Muscle of arm (tissue), 14 donors: ENCODE data around the gene AK9. TPM values are rescaled to one million over a fixed set of nuclear protein-coding genes. Genes with fewer than 3 reads are reported as not detected.
"Not testable (repeated sequence)": the region's sequence is repeated elsewhere in the genome, so short reads cannot be mapped to it uniquely, and the experiment has no call there.

Source experiments
- DNase-seq: peaks from one replicate; pipeline ENCODE4 v3.0.0-alpha.2; 2013
- long read RNA-seq, 11 donors: transcript quantifications; one replicate each; lab custom pipeline, GENCODE V29; 2026
- polyA plus RNA-seq, 12 donors: library from polyadenylated mRNA; unstranded; fragments of 120-200 nt; gene quantifications; one replicate each; pipeline ENCODE4 v1.2.1, GENCODE V29; 2013; ENCODE audit not compliant: insufficient read length in 12 of 12

The AK9 gene
- polyA plus RNA-seq, result 1 to 10 TPM in 10 of 12 donors, not detected in 2; 6.3 to 8.2 (median 7.7) TPM
- long read RNA-seq, donor 1, result 0 reads
- long read RNA-seq, donor 2, result 0 reads
- long read RNA-seq, donor 3, result 0 reads
- long read RNA-seq, donor 4, partial matches to known transcripts, result 0 of 1 reads
- long read RNA-seq, donor 4, other reads (novel, unspliced or antisense), result 0 of 1 reads
- long read RNA-seq, donor 5, result 0 reads
- long read RNA-seq, donor 6, result 0 reads
- long read RNA-seq, donor 7, result 0 reads
- long read RNA-seq, donor 8, result 0 reads
- long read RNA-seq, donor 9, partial matches to known transcripts, result 0 of 1 reads
- long read RNA-seq, donor 9, other reads (novel, unspliced or antisense), result 0 of 1 reads
- long read RNA-seq, donor 10, partial matches to known transcripts, result 0 of 1 reads
- long read RNA-seq, donor 10, other reads (novel, unspliced or antisense), result 0 of 1 reads
- long read RNA-seq, donor 11, result 0 reads

- peak; percentile 93 for DNase-seq
Observed at GRCh38 chr6:109690737-109691621, at the start of gene AK9, which contains the start of gene FIG4. AK9 (minus strand) TSS chr6:109691202; CDS start chr6:109675745, 15,457 bp downstream. FIG4 (plus strand) TSS chr6:109691296; CDS start chr6:109691436, 140 bp downstream.

- DNase-seq, result no peak
Observed at GRCh38 chr6:109740787-109741186, 49.8 kb upstream of the AK9 start.

GRCh38 chr6:109739686-109740085, 48.7 kb upstream of the AK9 start:
- no peak for DNase-seq

- DNase-seq, result no peak
Observed at GRCh38 chr6:109738667-109739066, 47.7 kb upstream of the AK9 start.

GRCh38 chr6:109738255-109738654, 47.3 kb upstream of the AK9 start:
- DNase-seq, result no peak

- no peak for DNase-seq
Observed at GRCh38 chr6:109736273-109737025, 45.4 kb upstream of the AK9 start.

- not testable (repeated sequence) for DNase-seq
Observed at GRCh38 chr6:109725250-109725649, 34.2 kb upstream of the AK9 start.

GRCh38 chr6:109722564-109723254, 31.7 kb upstream of the AK9 start:
- DNase-seq, result no peak

GRCh38 chr6:109722011-109722410, 31.0 kb upstream of the AK9 start:
- DNase-seq, result peak; percentile 36

- no peak for DNase-seq
Observed at GRCh38 chr6:109720311-109720710, 29.3 kb upstream of the AK9 start.

- no peak for DNase-seq
Observed at GRCh38 chr6:109718991-109719390, 28.0 kb upstream of the AK9 start.

- DNase-seq, result no peak
Observed at GRCh38 chr6:109717971-109718370, 27.0 kb upstream of the AK9 start.

GRCh38 chr6:109715616-109716015, 24.6 kb upstream of the AK9 start:
- DNase-seq, result no peak

GRCh38 chr6:109714611-109715010, 23.6 kb upstream of the AK9 start:
- DNase-seq, result no peak

GRCh38 chr6:109714166-109714565, 23.2 kb upstream of the AK9 start:
- DNase-seq, result no peak

- DNase-seq, result no peak
Observed at GRCh38 chr6:109713097-109713496, 22.1 kb upstream of the AK9 start.

GRCh38 chr6:109708099-109708498, 17.1 kb upstream of the AK9 start:
- DNase-seq, result not testable (repeated sequence)

GRCh38 chr6:109706513-109706912, 15.5 kb upstream of the AK9 start:
- no peak for DNase-seq

GRCh38 chr6:109705258-109705657, 14.3 kb upstream of the AK9 start:
- peak; percentile 88 for DNase-seq

GRCh38 chr6:109702791-109703190, 11.8 kb upstream of the AK9 start:
- no peak for DNase-seq

GRCh38 chr6:109701774-109702173, 10.8 kb upstream of the AK9 start:
- DNase-seq, result no peak
